Immature natural killer cell (primary cell): ENCODE results near the gene PRTFDC1. TPM values are rescaled to one million over a fixed set of nuclear protein-coding genes. Genes with fewer than 3 reads are reported as not detected.
A peak's percentile ranks its signal among the peaks of the same experiment; 100 is the strongest.

Source experiments
- DNase-seq, 3 donors: peaks; one replicate each; pipeline ENCODE4 v3.0.0; 2022; ENCODE audit warnings: mixed read lengths in 1 of 3
- H3K27ac Mint-ChIP-seq, 6 donors: one replicate each; pipeline ENCODE4 v1.8.0; 2020; ENCODE audit warnings: mixed read lengths in 6 of 6, mild to moderate bottlenecking in 5 of 6, inconsistent platforms in 4 of 6, moderate library complexity in 3 of 6
- H3K27me3 Mint-ChIP-seq, 3 donors: one replicate each; pipeline ENCODE4 v1.8.0; 2020 to 2021; ENCODE audit warnings: low read depth in 3 of 3, mild to moderate bottlenecking in 3 of 3, mixed read lengths in 3 of 3, moderate library complexity in 3 of 3, inconsistent platforms in 1 of 3
- H3K36me3 Mint-ChIP-seq, 3 donors: one replicate each; pipeline ENCODE4 v1.8.0; 2020; ENCODE audit warnings: mixed read lengths in 3 of 3, inconsistent platforms in 2 of 3, mild to moderate bottlenecking in 2 of 3
- H3K4me1 Mint-ChIP-seq, 2 donors: one replicate each; pipeline ENCODE4 v1.8.0; 2020; ENCODE audit warnings: inconsistent platforms in 2 of 2, mild to moderate bottlenecking in 2 of 2, mixed read lengths in 2 of 2, moderate library complexity in 1 of 2
- H3K4me3 Mint-ChIP-seq, 5 donors: one replicate each; pipeline ENCODE4 v1.8.0; 2020; ENCODE audit warnings: mild to moderate bottlenecking in 5 of 5, mixed read lengths in 5 of 5, inconsistent platforms in 3 of 5, moderate library complexity in 3 of 5
- H3K9me3 Mint-ChIP-seq, 6 donors: one replicate each; pipeline ENCODE4 v1.8.0; 2020; ENCODE audit warnings: mild to moderate bottlenecking in 6 of 6, mixed read lengths in 6 of 6, inconsistent platforms in 4 of 6, moderate library complexity in 3 of 6
- polyA plus RNA-seq, 3 donors: library from polyadenylated mRNA; unstranded; fragments of 300-500 nt; fragmentation: Illumina TruSeq; gene quantifications; one replicate each; pipeline ENCODE4 v1.2.3, GENCODE V29; 2021

Gene PRTFDC1
- polyA plus RNA-seq, 3 donors from 2014 or later: 0.40 to 1.3 TPM; not detected in 1

DNA sequence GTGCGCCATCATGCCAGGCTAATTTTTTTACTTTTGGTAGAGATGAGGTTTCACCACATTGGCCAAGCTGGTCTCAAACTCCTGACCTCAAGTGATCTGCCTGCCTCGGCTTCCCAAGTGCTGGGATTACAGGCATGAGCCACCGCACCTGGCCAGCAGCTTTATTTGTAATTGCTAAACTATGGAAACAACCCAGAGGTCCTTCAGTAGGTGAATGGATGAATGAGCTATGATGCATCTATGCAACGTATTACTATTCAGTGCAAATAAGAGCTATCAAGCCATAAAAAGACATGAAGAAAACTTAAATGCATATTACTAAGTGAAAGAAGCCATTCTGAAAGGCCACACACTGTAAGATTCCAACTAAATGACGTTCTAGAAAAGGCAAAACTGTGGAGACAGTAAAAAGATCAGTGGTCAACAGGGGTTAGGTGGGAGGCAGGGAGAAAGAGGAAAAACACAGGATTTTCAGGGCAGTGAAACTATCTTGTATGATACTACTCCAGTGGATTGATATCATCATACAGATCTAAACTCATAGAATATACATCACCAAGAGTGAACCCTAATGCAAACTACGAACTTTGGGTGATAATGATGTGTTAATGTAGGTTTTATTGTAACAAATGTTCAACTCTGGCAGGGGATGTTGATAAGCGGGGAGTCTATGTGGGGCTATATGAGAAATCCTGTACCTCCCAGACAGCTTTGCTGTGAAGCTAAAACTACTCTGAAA, 66.7 kb downstream of the PRTFDC1 start:
- Mint-ChIP-seq H3K4me3 (peak overlapping the region in 3 of 5 donors; percentile 9 to 62 (median 40)), H3K4me1 (peaks cover 72 to 93% of the 10 kb centered on the region in 2 donors)

DNA sequence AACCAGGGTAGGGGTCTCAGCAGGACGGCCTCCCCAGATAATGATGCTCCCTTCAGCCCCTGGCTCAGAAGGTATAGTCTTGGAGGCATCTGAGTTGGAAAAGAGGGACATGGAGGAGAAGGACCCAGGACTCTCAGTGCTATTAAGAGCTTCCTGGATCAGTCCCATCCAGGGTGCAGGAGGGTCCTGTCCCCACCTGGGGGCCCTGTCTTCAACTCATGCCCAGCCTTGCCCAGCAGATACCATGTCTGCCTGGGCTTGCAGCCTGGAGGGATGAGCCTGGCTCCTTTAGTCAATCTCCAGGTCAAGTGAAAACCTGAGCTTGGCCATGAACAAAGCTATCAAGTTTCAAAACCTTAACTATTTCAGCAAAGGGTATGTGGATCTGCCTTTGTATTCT, 67.6 kb downstream of the PRTFDC1 start:
- Mint-ChIP-seq H3K4me3 (no peak overlapping the region), H3K4me1 (peaks cover 64 to 89% of the 10 kb centered on the region in 2 donors), H3K36me3 (peaks cover 0 to 8% (median 7%) of the 10 kb centered on the region in 3 donors), H3K27me3 (peaks cover 6 to 7% (median 6%) of the 10 kb centered on the region in 3 donors), H3K27ac (peak overlapping the region in 5 of 6 donors; percentile 51 to 79 (median 62)), H3K9me3 (no peaks in the 10 kb centered on the region)
- DNase-seq: no peak

More for the DNA sequence above, 66.7 kb downstream of the PRTFDC1 start:
- H3K27me3 Mint-ChIP-seq: peaks cover 6 to 7% (median 6%) of the 10 kb centered on the region in 3 donors
- peak overlapping the region; percentile 52 to 81 (median 70) for H3K27ac Mint-ChIP-seq
- no peak for DNase-seq
- H3K36me3 Mint-ChIP-seq: peaks cover 2 to 15% (median 12%) of the 10 kb centered on the region in 3 donors
- no peaks in the 10 kb centered on the region for H3K9me3 Mint-ChIP-seq

DNA sequence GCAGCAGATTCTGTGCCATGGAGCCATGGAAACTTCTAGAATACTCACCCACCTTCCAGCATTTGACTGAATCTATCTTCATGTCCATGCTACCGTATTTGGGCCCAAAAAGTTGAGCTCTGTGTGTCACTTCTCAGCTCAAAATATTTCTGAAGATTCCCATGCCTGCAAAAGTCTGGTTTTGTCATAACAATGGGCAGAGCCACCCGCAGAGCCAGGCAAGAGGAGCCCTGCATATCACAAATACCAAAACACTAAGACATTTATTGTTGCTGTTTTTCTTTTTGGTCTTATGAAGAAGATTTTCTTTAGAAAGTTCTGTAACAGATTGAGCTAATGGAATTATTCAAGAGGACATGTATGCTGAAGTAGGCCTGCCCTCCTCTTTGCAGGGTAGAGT, 68.1 kb downstream of the PRTFDC1 start:
- Mint-ChIP-seq H3K27me3 (peaks cover 6% of the 10 kb centered on the region in 3 donors), H3K36me3 (peaks cover 0 to 3% (median 2%) of the 10 kb centered on the region in 3 donors), H3K4me1 (peaks cover 59 to 84% of the 10 kb centered on the region in 2 donors), H3K27ac (peak overlapping the region in 4 of 6 donors; percentile 48 to 79 (median 64)), H3K9me3 (no peaks in the 10 kb centered on the region), H3K4me3 (no peak overlapping the region)
- no peak for DNase-seq

GRCh38 chr10:24883176-24883575, 69.2 kb downstream of the PRTFDC1 start:
- Mint-ChIP-seq H3K27ac (peak overlapping the region in 5 of 6 donors; percentile 30 to 89 (median 62)), H3K27me3 (peaks cover 4 to 6% (median 6%) of the 10 kb centered on the region in 3 donors), H3K4me1 (peaks cover 48 to 73% of the 10 kb centered on the region in 2 donors), H3K36me3 (no peaks in the 10 kb centered on the region), H3K9me3 (no peaks in the 10 kb centered on the region), H3K4me3 (no peak overlapping the region)
- no peak for DNase-seq

DNA sequence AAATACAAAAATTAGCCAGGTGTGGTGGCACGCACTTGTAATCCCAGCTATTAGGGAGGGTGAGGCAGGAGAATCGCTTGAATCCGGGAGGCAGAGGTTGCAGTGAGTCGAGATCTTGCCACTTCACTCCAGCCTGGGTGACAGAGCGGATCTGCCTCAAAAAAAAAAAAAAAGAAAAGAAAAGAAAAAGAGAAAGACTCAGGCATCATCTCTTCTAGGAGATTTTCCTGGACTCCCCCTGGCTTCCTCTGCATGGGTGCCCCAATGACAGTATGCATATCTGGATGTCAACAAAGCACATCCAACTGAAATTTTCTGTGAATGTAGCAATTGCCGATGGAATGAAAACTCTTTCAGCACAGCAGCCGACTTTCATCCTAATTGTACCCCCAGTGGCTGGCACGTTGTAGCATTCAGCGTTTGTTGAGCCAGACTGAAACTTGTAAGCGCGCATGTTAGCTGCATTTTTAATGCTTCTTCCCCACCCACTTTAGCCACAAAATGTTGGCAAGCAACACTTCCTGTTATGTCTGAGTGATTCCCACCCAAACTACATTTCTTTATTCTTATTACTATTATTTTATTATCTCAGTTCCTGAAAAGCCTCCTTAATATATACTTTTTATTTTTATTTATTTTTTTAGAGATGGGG, 70.2 kb downstream of the PRTFDC1 start:
- Mint-ChIP-seq H3K9me3 (no peaks in the 10 kb centered on the region), H3K36me3 (no peaks in the 10 kb centered on the region), H3K4me1 (peaks cover 38 to 63% of the 10 kb centered on the region in 2 donors), H3K27ac (peak overlapping the region; percentile 65 to 93 (median 84)), H3K4me3 (peak overlapping the region; percentile 76 to 86 (median 82)), H3K27me3 (peaks cover under 1 to 1% (median under 1%) of the 10 kb centered on the region in 3 donors)
- DNase-seq: peak; percentile 54 to 58 (median 57)

DNA sequence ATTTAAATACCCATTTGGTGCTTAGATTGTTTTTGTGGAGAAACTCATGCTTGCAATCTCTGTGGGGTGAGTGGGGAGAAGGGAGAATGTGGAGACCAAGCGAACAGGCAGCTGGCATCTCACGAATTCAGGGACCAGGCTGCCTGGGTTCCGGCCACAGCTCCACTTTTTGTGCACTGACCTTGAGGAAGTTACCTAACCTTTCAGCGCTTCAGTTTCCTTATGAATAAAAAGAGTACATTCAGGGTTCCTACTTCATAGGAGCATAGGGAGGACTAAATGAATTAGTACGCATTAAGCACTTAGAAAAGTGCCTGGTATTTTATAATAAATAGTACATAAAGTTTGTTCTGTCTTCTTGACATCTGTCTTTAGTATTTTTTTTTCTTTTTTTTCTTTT, 72.5 kb downstream of the PRTFDC1 start:
- Mint-ChIP-seq H3K27ac (peak overlapping the region in 1 of 6 donors; percentile 36), H3K4me3 (no peak overlapping the region), H3K4me1 (peaks cover 23 to 46% of the 10 kb centered on the region in 2 donors), H3K36me3 (peaks cover 0 to 3% (median 0%) of the 10 kb centered on the region in 3 donors), H3K9me3 (peaks cover 0 to 6% (median 2%) of the 10 kb centered on the region in 6 donors), H3K27me3 (no peaks in the 10 kb centered on the region)
- no peak for DNase-seq

- Mint-ChIP-seq H3K4me1 (peaks cover 18 to 32% of the 10 kb centered on the region in 2 donors), H3K27ac (peak overlapping the region in 1 of 6 donors; percentile 6), H3K9me3 (peaks cover 0 to 6% (median 2%) of the 10 kb centered on the region in 6 donors), H3K4me3 (no peak overlapping the region), H3K36me3 (peaks cover 0 to 3% (median 0%) of the 10 kb centered on the region in 3 donors), H3K27me3 (no peaks in the 10 kb centered on the region)
- DNase-seq: no peak
Measured at GRCh38 chr10:24874133-24874532, 78.3 kb downstream of the PRTFDC1 start.

DNA sequence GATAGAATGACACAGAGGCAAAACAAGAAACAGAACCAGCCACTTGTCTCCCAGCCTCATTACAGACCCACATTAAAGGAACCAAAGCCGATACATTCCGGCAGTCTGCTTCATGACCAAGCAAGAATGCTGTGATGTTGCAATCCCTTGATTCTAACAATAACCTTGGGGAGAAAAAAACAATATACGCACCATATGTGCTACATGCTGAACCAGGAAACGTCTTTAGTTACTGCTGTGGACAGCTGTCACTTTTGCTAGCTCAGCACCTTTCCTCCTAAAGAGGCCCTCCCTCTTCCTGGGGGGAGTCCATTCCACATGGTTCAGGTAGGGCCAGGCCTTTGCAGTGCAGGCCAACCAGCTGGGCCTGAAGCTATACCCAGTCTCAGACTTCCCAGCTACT, 79.1 kb downstream of the PRTFDC1 start:
- Mint-ChIP-seq H3K27me3 (no peaks in the 10 kb centered on the region), H3K4me1 (peaks cover 18 to 32% of the 10 kb centered on the region in 2 donors), H3K9me3 (peaks cover 0 to 6% (median 2%) of the 10 kb centered on the region in 6 donors), H3K36me3 (peaks cover 0 to 3% (median 0%) of the 10 kb centered on the region in 3 donors), H3K4me3 (peak overlapping the region in 2 of 5 donors; percentile 0 to 5), H3K27ac (peak overlapping the region in 1 of 6 donors; percentile 51)
- peak in 1 of 3 donors; percentile 12 for DNase-seq

- H3K4me3 Mint-ChIP-seq: no peak overlapping the region
- H3K27ac Mint-ChIP-seq: peak overlapping the region in 1 of 6 donors; percentile 51
- peaks cover 18 to 32% of the 10 kb centered on the region in 2 donors for H3K4me1 Mint-ChIP-seq
- H3K27me3 Mint-ChIP-seq: peaks cover 0 to 2% (median 0%) of the 10 kb centered on the region in 3 donors
- peaks cover 0 to 6% (median 2%) of the 10 kb centered on the region in 6 donors for H3K9me3 Mint-ChIP-seq
- no peak for DNase-seq
- H3K36me3 Mint-ChIP-seq: peaks cover 0 to 3% (median 0%) of the 10 kb centered on the region in 3 donors
Measured at GRCh38 chr10:24872790-24873182, 79.6 kb downstream of the PRTFDC1 start.

DNA sequence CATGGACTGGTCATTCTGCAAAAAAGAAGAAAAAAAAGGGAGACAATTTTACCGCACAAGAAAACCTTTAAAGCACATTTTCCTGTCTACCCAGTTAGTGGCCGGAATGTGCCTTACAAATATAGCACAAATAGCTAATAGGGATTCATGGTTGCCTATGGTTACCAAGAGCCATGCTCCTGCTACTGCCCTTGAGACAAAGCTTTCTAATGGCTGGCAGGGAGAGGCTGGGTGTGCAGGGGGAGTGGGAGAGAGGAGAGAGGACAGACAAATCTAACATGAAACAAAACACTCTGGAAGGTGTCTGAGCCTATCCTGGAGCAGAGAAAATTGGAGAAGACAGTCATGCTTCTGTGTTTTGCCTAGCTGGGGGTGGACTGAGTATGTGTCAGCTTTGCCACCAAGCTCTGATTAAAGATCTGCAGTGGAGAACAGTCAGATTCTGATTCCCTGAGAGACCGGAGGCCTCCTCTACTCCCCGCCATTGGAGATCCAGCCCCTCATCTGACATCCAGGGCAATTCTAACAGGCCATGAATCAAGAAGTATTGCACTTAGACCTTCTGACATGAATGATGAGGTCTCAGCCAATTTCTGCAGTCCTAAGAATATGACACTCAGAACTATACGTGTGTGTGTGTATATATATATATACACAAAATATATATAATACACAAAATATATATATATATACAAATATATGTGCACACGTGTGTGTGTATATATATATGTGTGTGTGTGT, 80.2 kb downstream of the PRTFDC1 start:
- no peak overlapping the region for H3K27ac Mint-ChIP-seq
- peaks cover 0 to 6% (median 2%) of the 10 kb centered on the region in 6 donors for H3K9me3 Mint-ChIP-seq
- peaks cover 0 to 2% (median 0%) of the 10 kb centered on the region in 3 donors for H3K27me3 Mint-ChIP-seq
- H3K36me3 Mint-ChIP-seq: peaks cover 0 to 3% (median 0%) of the 10 kb centered on the region in 3 donors
- no peak for DNase-seq
- H3K4me1 Mint-ChIP-seq: peaks cover 18 to 32% of the 10 kb centered on the region in 2 donors
- no peak overlapping the region for H3K4me3 Mint-ChIP-seq

- Mint-ChIP-seq H3K27ac (no peak overlapping the region), H3K4me1 (peaks cover 20 to 32% of the 10 kb centered on the region in 2 donors), H3K27me3 (peaks cover 0 to 2% (median 0%) of the 10 kb centered on the region in 3 donors), H3K9me3 (peaks cover 0 to 6% (median 2%) of the 10 kb centered on the region in 6 donors), H3K36me3 (peaks cover 0 to 3% (median 0%) of the 10 kb centered on the region in 3 donors), H3K4me3 (no peak overlapping the region)
- DNase-seq: no peak
Measured at GRCh38 chr10:24871011-24871935, 81.1 kb downstream of the PRTFDC1 start.

DNA sequence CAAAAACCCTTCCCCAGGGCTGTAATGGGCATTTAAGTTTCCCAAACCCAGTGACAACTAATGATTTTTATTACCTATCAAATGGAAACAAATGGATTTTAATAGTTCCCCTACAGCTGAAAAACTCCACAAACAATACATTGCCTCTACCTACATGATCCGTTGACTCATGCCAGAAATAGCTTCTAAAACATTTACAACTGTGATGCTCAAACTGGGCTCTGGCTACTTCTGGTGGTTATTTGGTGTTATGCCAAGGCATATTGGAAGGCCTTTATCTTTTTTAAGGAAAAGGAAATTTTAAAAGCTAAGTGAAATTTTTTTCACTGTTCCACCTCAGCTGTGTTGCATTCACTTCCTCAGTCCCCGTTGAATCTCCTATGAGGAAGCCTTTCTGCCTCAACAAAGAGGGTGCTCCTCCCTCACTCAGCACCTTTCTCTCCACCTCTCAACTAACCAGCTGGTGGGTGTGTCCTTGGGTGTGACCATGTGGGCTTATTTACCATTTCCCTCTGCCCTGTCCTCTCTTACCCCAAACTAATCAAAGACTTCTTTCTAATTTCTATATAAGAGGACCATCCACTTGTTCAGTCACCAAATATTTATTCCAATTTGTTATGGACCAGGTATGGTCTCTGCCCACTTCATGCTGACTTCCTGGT, 82.9 kb downstream of the PRTFDC1 start:
- no peaks in the 10 kb centered on the region for H3K36me3 Mint-ChIP-seq
- no peak overlapping the region for H3K27ac Mint-ChIP-seq
- peaks cover 25 to 33% of the 10 kb centered on the region in 2 donors for H3K4me1 Mint-ChIP-seq
- no peak for DNase-seq
- peaks cover 0 to 4% (median 0%) of the 10 kb centered on the region in 3 donors for H3K27me3 Mint-ChIP-seq
- no peak overlapping the region for H3K4me3 Mint-ChIP-seq
- no peaks in the 10 kb centered on the region for H3K9me3 Mint-ChIP-seq
